Anterior cingulate cortex (tissue), 58 donors: ENCODE data around the gene OOSP4A.

ENCODE experiments used
- DNase-seq, 58 donors: peaks; one replicate each; lab custom pipeline; 2025; lab: John Stamatoyannopoulos, UW

The OOSP4A gene

GRCh38 chr11:59963733-59964132, at the start of gene OOSP4A:
Gene OOSP4A, plus strand, starts transcription at chr11:59964033. Its CDS starts 0 bp downstream, at chr11:59964033.
- DNase-seq, result no peak

DNA sequence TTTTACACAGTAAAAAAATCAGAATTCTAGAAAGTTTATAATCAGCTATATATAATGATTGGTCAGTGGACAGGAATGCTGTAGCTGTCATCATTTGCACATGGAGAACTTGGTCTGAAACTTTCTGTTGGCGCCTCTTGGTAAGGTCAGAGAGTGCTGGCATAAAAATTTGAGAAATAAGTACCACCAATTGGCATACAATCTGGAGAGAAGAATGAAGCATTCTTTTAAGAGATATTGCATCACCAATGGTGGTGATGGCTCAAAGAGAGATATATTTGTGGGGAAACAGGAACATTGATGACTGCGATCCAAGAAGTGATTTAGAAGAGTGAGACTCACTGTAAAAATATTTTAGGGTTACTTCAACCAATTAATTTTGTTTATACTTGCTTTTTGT, 45.4 kb upstream of the OOSP4A start:
- DNase-seq, result no peak

GRCh38 chr11:59918987-59919589, 44.7 kb upstream of the OOSP4A start:
- DNase-seq, result no peak

- no peak for DNase-seq
Measured at GRCh38 chr11:59923813-59924212, 40.0 kb upstream of the OOSP4A start.

DNA sequence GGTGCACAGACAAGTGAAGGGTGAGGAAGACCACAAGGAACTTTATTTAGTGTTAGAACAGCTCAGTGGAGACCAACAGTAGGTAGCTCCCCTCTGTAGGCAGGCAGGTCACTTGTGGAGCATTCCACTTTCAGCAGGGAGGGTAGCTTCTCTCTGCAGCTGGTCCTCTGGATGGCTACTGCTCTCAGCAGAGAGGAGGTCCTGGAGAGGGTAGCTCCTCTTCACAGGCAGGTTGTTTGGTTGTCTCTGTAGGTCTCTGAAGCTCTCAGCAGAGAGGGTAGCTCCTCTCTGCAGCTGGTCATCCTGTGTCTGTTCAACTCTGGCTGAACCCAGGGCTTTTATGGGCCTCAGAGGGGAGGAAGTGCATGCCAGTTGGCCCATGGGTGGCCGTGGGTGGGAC, 32.1 kb upstream of the OOSP4A start:
- no peak for DNase-seq

- DNase-seq, result no peak
Measured at GRCh38 chr11:59938132-59938531, 25.7 kb upstream of the OOSP4A start, which contains the start of gene OOSP1. Gene OOSP1, plus strand, starts transcription at chr11:59938432. Its CDS starts 23 bp downstream, at chr11:59938455.

DNA sequence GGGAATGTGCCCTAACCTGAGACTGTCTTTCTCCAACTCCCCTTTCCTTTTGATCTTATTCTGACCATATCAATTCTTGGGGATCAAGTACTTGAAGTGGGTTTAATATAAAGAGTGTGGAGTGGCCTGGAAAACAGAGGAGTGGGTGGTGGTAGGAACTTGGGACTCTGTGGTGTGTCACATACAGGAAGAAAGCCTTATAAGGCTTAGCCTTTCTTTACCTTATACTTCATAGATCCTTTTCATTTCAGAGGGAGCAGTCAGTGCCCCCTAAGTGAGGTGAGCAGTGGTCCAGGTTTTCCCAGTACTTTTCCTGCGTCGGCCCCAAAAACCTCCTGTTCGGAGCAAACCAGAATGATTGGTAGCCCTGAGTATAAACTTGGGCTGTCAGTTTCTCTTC, 25.1 kb upstream of the OOSP4A start:
- DNase-seq, result no peak

DNA sequence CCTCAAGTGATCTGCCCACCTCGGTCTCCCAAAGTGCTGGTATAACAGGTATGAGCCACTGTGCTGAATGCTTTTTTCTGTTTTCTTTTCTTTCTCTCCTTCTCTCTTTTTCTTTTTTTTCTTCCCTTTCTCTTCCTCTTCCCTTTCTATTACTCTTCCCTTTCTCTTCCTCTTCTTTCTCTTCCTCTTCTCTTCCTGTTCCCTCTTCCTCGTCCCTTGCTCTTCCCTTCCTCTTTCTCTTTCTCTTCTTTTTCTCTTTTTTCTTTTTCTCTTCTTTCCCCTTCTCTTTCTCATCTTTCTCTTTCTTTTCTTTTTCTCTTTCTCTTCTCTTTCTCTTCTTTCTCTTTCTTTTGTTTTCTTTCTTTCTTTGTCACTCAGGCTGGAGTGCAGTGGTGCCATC, 24.4 kb upstream of the OOSP4A start:
- no peak for DNase-seq

- no peak for DNase-seq
Measured at GRCh38 chr11:59941091-59941490, 22.7 kb upstream of the OOSP4A start.

DNA sequence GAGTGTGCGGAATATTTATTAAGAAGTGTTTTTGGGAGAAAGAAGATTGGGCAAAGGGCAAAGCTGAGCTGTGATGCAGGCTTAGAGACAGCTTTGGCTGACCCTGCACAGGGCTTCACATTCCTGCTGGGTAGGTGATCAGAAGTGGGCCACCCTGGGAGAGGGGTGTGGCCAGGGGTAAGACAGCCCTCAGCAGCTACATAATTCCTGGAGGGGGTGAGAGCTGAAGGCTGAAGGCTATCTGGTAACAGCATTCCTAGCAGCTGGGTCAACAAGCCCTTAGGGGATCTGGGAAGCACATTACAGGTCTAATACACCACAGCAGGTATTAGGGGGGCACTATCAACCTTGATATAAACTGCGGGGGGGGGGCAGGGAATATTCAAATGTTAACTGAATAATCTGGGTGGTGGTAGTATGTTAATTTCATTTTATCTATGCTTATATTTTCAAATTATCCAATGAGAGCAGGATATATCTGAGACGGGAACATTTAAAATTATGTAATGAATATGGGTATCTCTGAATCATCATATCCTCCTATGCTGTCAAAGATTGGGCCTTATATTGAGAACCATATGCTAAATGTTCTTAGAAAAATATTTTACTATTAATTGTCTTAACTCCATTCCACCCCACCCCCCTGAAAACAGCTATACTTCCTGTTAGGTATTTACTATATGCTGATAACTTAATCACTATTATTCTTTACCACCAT, 19.7 kb upstream of the OOSP4A start:
- no peak for DNase-seq

GRCh38 chr11:59944720-59945119, 19.1 kb upstream of the OOSP4A start:
- DNase-seq, result peak in 5 of 58 donors; percentile 0 to 44 (median 25)

DNA sequence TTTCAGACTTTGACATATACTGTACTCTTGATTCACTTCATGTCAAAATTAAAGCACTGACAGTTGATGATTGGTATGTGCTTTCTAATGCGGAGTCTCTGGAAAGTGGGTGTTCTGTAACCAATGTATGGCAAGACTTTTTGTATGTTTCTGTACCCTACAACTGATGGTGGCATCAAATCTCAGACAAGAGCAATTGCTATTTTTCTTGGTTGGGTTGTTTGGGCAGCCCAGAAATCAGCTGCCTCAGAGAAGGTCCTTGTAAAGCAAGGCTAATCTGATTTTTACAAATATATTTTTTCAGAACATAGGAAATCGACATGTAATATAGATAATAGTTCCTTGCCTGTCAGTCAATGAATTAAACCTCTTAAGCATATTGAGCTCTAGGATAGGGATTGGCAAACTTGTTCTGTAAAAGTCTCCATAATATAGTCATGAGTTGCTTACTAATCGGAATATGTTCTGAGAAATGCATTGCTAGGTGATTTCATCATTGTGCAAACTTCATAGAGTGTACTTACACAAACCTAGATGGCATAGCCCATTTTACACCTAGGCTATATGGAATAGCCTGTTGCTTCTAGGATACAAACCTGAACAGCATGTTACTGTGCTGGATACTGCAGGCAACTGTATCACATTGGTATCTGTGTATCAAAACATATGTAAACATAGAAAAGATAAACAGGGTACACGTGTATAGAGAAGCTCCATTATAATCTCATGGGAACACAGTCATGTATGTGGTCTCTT, 10.2 kb upstream of the OOSP4A start:
- no peak for DNase-seq

GRCh38 chr11:59954219-59954847, 9.5 kb upstream of the OOSP4A start:
- DNase-seq, result no peak

- no peak for DNase-seq
Measured at GRCh38 chr11:59957094-59957493, 6.7 kb upstream of the OOSP4A start.

DNA sequence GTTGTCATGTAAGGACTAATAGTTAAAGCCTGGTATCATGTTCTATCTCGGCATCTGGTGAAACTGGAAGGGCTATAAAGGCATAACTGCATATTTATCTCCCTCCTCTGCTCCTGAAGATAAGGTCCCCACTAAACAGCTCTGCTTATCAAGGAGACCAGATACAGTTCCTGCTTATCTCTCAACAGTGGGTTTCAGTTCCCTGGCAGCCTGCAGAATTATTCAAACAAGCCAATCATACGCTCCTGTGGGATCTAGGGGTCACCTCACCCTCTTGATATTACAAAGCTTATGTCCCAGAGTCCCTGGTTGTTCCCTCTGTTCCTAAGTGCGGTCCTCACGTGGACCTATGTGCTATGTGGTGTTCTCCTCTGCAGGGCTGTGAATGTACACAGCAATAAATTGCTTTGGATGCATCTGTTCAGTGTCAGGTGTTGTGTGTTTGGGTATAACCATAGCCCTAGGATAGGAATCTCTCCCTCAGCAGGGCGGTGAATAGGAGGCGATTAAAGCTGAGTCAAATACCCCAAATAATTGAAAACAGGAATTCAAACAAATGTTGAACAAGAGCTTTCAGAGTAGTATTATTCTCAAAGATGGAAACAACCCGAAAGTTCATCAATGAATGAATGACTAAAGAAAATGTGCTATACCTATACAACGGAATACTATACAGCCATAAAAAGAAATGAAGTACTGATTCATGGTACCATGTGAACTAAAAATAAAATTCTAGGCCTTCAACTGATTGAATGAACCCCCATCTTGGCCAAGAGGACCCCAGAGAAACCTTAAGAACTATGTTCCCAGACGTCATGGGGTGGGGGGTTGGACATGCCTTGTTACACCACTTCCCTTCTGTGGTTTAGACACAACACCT, 3.1 kb upstream of the OOSP4A start:
- DNase-seq, result no peak

DNA sequence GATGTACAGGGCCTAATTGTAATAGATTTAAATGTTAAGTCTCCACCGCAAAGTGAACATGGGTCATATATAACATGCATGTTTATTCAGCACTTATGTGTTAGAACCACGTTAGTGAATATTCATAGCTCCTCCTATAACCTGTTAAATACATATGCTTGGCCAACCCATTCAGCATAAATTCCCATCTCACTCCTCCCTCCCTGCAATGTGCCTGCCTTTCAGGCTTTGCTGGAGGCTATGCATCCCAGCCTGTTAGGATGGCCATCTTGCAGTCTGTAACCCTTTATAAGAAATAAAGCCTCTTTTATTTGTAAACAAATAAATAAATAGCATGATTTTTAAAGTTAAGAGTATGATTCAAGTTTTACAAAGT, 1.7 kb upstream of the OOSP4A start:
- DNase-seq, result no peak

DNA sequence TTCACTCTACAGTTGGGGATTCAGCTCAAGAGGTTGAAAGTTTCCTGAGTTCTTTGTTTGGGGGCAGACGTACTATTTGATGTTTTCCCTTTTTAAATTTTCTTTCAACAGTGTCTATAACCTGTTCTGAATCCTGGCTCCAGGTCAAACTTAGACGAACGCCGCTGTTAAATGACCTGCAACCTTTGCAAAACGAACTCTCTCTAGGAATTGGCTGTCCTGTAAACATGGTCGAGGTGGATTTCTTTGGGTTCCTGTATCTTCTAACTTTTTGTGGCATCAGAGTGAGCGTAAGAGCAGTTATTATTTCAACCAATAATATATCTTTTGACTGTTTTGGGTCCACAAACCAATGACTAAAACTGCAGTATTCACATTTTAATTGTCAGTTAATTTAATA, 1.6 kb downstream of the OOSP4A start:
- DNase-seq, result no peak

DNA sequence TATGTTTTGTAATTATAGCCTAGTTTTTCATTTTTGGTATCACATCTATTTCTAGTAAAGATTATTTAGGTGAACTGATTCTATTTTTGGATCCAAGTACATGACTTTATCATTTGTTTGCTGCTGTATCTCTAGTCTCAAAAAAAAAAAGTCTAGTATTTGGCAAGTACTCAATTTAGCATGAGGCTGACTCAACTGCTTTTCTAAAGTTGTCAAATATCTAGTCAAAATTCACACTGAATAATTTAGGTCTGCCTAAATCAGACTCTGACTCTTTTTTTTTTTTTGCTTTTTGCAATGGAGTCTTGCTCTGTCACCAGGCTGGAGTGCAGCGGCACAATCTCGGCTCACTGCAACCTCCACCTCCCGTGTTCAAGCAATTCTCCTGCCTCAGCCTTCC, 2.4 kb downstream of the OOSP4A start:
- DNase-seq, result no peak

DNA sequence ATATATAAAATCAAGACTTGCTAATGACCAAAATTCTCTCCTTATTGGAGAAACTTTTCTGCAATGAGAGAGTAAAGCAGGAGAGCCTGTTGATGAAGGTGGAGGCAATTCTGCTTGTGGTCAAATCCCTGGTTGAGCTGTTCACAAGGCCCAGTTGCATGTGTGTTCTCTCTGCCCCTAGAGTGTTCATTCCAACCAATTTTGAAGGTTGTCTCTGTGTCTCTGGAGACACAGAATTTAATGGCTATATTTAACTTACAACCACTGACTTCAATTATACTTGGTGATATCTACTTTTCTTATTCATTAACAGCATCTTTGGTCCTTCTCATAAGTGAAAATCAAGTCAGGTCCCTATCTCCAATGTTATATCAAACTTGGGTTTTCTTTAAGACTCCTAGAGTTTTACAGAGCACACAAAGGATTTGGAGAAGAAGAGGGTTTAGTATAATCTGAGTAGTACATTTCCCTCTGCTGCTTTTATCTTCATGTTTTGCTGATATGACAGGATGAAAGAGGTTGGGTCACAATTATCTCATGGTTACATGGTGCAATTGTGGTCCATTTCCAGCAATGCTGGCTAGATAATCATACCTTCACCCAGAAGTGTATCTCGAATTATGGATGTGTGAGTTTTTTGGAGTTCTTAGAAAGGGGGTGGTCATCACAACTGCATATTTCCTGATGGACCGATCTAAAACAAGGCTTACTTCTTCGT, 4.0 kb downstream of the OOSP4A start:
- no peak for DNase-seq

DNA sequence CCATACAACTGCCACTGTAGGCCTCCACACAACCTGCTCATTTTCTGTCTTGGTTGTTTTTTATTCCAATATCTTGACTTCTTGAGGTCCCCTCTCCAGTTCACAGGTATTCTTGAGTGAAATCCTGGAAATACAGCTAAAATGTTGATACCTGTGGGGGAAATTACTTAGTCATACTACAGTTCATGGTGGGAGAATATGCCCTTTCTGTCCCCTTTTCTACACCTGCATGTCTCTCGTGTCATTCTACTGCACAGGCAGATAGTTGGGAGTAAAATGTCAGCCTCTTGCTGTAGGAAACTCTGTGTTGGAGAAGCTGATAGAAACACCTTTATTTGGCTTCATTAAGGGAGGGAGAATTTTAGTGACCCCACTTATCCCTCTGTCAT, 4.6 kb downstream of the OOSP4A start:
- no peak for DNase-seq
